ENCODE results near the gene KCNH8.

DNA sequence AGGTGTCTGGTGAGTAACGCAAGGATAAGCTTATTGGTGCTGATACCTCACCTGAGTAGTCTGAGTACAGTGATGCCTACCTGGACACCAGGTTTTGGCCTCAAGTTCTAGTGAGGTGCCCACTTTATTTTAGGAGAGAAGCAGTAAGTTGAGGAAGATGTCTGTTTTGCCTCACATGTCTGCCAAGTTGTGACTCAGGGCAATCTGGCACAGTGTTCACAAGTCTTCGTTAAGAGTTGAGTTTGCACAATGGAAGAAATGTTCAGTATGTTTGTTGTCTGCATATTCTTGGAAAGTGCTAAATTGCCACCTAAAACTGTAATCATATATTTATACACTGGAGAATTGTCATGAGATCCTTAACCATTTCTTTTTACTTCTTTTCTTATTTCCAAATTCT lies 122.2 kb downstream of the KCNH8 start:
- TF ChIP-seq EZH2 (IDR thresholded peaks at IDR 0.05) (no peak), POLR2AphosphoS5 (IDR thresholded peaks at IDR 0.05; ENCODE audit: borderline replicate concordance, low read depth, low read length) (no peak)
